GM18508 (cell line): Measurements from ENCODE around the gene HOXA11.

Experiments
- ATAC-seq: cut with Tn5 transposase; IDR thresholded peaks from one replicate; pipeline ENCODE4 v1.9.1; 2021; ENCODE audit warnings: moderate number of reproducible peaks; ENCODE audit not compliant: insufficient read depth, unreplicated experiment

Gene HOXA11

GRCh38 chr7:27160546-27161213 is 24.4 kb downstream of the HOXA11 start:
- ATAC-seq: no peak

DNA sequence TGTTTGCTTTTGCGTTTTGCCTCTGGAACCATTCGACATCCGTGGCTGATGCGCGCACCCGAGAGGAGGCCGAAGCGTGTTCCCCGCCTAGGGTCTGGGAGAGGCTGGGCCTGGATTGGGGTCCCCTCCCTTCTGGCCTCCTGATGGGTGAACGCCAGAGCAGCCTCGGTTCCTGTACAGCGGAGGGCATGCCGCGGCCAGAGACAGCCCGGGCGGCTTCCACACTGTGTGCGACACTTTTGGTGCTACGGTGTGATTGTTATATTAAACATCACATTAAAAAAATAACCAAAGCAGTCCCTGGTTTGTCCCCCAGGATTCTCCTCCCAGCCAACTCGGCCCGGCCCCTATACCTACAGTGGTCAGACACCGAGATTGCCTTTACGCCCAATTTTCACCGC is 24.9 kb downstream of the HOXA11 start:
- no peak for ATAC-seq

- no peak for ATAC-seq
Observed at GRCh38 chr7:27159266-27160144, 25.5 kb downstream of the HOXA11 start.

- no peak for ATAC-seq
Observed at GRCh38 chr7:27158436-27159265, 26.4 kb downstream of the HOXA11 start.

DNA sequence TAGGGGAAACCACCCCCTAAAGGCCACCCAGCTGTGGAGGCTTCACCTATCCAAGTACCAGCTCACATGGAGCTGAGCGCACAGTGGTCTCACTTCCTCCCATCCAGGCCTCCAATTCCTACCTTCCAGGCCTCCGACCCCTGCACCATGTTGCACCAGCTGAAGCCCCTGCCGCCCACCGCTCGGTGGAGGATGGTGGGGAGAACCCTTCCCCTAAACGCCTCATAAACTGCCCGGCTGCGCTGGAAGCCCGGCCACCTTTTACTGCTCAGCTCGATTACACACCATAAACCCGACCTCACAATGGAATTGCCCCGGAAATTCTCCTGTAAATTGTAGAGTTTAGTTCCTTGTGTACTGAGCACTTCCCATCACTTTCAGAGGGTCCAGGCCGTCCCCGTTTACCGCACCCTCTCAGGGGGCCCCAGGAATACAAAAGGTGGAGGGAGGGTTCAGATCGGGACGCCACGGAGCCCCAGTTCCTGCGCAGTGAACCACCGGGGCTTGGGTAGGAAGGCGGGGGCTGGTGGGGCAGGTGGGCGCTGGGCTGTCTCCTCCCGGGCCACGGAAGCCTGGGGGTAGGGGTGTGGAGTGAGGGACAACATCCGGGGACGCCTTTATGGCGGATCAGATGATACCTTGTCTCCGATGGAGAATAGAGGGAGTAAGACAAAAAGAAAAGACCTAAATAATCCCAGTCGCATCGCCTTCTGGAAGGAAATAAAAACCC is 27.2 kb downstream of the HOXA11 start:
- no peak for ATAC-seq

GRCh38 chr7:27156916-27157701 is 27.9 kb downstream of the HOXA11 start:
- no peak for ATAC-seq

- ATAC-seq: no peak
Observed at GRCh38 chr7:27156508-27156898, 28.5 kb downstream of the HOXA11 start, which contains the start of gene HOXA7. Gene HOXA7, minus strand, starts transcription at chr7:27156675. Its CDS starts 130 bp downstream, at chr7:27156545.

DNA sequence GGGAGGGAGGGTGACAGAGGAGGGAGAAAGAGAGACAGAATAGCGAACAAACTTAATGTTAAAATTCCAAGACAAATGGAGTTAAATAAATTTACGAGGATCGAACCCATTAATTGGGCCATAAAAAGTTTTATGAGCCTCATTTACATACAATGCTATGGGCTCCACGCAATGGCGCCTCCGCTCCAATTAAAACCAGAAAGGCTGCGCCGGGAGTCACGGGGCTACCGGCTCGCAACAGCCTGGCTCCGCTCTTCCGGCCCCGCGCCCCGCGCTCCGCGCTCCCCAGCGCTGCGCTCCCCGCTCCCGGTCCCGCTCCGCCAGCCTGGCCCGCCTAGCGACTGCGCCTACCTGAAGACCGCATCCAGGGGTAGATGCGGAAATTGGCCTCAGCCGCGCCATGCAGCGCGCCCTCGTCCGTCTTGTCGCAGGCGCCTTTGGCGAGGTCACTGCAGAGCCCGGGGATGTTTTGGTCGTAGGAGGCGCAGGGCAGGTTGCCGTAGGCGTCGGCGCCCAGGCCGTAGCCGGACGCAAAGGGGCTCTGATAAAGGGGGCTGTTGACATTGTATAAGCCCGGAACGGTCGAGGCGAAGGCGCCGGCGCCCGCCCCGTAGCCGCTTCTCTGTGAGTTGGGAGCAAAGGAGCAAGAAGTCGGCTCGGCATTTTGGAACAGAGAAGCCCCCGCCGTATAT is 29.1 kb downstream of the HOXA11 start:
- no peak for ATAC-seq

DNA sequence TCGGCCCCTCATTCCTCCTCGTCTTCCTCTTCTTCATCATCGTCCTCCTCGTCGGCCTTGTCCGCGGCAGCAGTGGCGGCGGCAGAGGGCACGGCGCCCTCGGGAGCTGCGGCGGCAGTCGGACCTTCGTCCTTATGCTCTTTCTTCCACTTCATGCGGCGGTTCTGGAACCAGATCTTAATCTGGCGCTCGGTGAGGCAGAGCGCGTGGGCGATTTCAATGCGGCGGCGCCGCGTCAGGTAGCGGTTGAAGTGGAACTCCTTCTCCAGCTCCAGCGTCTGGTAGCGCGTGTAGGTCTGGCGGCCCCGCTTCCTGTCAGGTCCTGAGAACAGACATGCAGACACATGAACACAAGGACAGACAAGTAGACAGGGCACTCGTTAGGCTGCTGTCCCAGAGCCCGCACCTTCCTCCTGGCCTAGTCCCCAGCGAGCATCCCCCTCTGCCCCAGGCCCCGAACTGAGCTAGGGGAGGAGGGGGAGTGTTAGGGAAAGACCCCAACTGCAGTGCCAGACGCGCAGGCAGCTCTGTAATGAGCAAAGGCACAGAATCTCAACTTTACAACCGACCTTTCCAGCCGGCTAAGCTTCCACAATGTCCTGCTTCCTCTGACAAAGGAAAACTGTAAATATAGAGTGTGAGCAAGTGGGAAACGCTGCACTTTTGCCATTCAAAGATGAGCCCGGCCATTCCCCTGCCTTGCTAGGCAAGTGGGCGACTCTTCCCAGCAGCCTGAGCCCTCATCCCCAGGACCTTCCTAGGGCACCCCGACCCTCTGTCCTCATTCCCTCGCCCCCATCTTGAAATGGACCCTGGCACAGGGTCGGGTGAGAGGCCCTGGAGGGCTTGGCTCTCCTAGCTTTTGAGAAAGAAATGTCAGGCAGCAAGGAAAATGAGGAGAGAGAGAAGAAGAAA is 29.9 kb downstream of the HOXA11 start:
- ATAC-seq: no peak

- ATAC-seq: no peak
Observed at GRCh38 chr7:27154369-27154768, 30.7 kb downstream of the HOXA11 start.

DNA sequence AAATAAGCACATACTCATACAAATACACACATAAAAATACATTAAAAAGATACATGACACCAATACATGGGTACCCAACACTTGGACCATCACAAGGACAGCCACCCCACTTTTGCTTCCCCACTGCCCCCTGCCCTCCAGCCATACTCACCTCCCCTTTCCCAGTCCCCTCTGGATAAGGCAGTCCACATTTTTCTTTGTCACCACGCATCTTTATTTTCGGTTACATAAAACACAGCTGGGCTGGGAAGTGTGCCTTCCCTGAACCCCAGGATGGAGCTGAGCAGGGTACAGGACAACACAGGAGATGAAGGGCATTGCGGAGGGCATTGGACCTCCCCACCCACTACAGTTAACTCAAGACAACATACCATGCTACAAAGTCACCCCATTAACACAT is 31.5 kb downstream of the HOXA11 start:
- no peak for ATAC-seq

GRCh38 chr7:27152816-27153442 is 32.1 kb downstream of the HOXA11 start:
- ATAC-seq: no peak

DNA sequence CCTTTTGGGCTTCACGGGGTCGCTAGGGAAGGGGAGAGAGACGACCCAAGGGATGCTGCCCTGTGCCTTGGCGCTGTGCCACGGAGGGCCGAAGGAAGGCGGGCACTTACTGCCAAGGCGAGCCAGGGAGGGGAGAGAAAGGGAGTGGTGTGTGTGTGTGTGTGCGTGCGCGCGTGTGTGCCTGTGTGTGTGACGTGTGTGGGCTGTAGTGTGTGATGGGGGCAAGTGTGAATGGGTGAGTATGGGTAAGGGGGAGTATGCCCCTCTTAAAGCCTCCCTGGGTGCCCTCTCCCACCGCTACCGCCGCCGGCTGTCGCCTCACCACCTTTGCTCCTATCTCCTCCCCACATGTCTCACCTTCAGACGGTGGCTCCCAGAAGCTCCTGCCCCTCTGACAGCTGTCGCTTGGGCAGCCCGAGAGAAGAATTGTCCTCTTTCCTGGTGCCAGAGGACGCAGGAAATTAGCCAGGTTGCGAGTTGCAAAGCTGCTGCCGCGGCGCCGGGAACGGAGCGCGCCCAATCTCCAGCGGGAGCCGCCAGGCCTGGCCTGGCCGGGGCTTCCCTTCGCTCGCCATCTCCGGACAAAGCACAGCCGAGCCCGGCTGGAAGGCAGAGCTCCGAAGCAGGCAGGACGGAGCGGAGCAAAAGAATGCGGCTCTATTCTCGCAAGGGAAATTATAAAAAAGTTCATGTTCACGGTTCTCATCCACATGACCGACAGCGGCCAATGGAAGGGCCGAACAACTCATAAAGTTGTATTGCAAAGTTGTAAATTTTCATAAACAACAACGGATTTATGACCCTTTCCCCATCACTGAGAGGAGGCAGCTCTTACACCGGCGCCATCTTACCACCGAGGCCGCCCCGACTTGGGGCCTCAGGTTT is 32.9 kb downstream of the HOXA11 start, which contains the start of gene HOXA3:
Gene HOXA3, minus strand, starts transcription at position 653 of the 885 bp plus-strand sequence. CDS start 41,943 bp downstream, outside the sequence.
- no peak for ATAC-seq

GRCh38 chr7:27151341-27151930 is 33.6 kb downstream of the HOXA11 start:
- ATAC-seq: no peak

DNA sequence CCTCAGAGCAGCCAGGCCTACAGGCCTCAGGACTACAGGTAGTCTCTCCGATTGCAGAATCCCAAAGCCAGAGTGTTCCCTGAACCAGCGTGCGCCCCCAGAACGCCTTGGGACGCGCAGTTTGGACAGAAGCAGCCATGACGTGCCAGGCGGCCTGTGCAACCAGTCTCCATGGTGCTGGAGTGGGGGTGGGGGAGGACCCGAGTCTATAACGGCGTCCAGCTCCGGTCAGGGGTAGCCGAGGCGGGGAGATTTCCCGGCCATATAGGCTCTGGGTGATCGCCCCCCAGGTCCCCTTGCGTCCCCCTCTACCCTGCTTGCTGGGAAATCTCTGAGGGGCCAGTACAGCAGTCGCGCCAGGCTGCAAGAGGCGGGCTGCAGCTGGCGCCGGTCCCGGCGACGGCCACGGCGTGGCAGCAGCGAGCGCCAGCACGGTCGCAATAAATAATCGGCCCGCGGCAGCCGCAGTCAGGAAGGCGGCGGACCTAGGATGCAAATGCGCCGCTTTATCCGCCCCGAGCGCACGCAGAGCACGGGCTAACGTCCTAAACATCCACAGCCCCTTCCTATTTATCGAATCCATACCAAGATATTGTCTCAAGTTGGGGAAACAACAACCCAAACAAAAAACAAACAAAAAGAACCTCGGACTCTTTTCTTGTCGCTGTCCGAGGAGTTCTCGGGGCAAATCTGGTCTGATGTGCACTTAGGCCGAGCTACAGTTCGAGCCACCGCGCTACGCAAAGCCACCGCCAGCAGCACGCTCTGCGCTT is 34.3 kb downstream of the HOXA11 start:
- ATAC-seq: no peak
